ENCODE results near the gene LRRC51.

LRRC51 gene

DNA sequence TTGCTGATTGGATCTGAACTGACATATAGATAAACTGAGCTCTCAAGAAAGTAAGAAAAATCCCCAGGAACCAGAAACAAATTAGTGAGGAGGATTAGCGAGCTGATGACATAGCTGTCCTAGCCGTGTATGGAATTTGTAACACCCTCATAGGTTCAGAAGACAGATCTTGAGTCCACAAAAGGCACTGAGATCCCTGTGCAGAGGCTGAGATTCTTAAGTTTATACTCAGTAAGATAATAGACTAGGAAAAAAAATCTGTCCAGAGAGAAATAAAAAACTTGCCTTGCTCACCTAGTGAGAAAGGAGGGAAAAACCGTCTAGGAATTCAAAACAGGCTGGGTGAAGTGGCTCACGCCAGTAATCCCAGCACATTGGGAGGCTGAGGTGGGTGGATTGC lies 4.9 kb upstream of the LRRC51 start:
- Histone ChIP-seq H3K9ac (ENCODE audit: low read length) (no peak overlapping the region), H4K20me1 (ENCODE audit: low read depth, low read length) (peaks cover 3% of the 10 kb centered on the region; the same call in 1 of the 2 replicates), H3K36me3 (ENCODE audit: low read length) (no peaks in the 10 kb centered on the region), H3K27me3 (ENCODE audit: low read length) (no peaks in the 10 kb centered on the region), H3K4me2 (ENCODE audit: low read depth, low read length, poor library complexity, severe bottlenecking) (no peak overlapping the region), H3K9me3 (ENCODE audit: insufficient read depth, low read length) (no peaks in the 10 kb centered on the region), H3K9me2 (replicated peaks; ENCODE audit: insufficient read depth, low read length) (no peaks in the 10 kb centered on the region), H3K79me2 (ENCODE audit: insufficient read depth, low read length) (peaks cover 92% of the 10 kb centered on the region), H3K4me3 (ENCODE audit: insufficient read depth, low read length, poor library complexity, severe bottlenecking) (no peak overlapping the region), H3F3A (ENCODE audit: insufficient read depth) (no peaks in the 10 kb centered on the region), H3K27ac (ENCODE audit: low read depth, low read length) (0 out of 2 replicates have a peak overlapping the region, but pooled peaks have one; percentile 10), H2AFZ (ENCODE audit: low read depth, low read length, severe bottlenecking) (no peak overlapping the region)
- TF ChIP-seq CTCF (IDR thresholded peaks at IDR 0.05; ENCODE audit: insufficient read depth, low read length, poor library complexity, severe bottlenecking) (no peak), EZH2phosphoT487 (conservative IDR thresholded peaks at IDR 0.05; ENCODE audit: low read length) (no peak)

DNA sequence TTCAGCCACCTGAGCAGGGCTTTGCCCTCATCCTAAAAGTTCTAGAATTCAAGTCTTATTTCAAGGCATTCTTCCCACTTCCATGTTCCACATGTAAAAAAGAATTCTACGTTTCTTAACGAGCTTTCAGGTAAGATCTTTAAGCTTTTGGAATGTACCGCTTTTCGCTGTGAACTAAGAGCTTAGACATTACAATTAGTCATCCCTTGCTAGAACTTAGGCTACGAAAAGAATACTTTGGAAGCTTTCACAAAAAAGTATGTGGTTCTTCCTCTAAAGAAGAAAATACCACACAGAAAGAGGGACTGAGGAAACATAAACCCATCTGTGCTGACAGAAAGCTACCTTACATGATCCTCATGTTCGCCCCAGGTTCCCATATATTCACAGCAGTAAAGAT lies 2.2 kb upstream of the LRRC51 start:
- TF ChIP-seq EZH2phosphoT487 (conservative IDR thresholded peaks at IDR 0.05; ENCODE audit: low read length) (no peak), CTCF (IDR thresholded peaks at IDR 0.05; ENCODE audit: insufficient read depth, low read length, poor library complexity, severe bottlenecking) (no peak)
- no peaks in the 10 kb centered on the region for H4K20me1 ChIP-seq (ENCODE audit: low read depth, low read length)
- H3K9ac ChIP-seq (ENCODE audit: low read length) = no peak overlapping the region
- peaks cover 64% of the 10 kb centered on the region for H3K79me2 ChIP-seq (ENCODE audit: insufficient read depth, low read length)
- H3K9me2 ChIP-seq (replicated peaks; ENCODE audit: insufficient read depth, low read length) = no peaks in the 10 kb centered on the region
- no peak overlapping the region for H3K27ac ChIP-seq (ENCODE audit: low read depth, low read length)
- H3F3A ChIP-seq (ENCODE audit: insufficient read depth) = 0 out of 2 replicates have a peak, but pooled peaks cover 8% of the 10 kb centered on the region
- no peak overlapping the region for H2AFZ ChIP-seq (ENCODE audit: low read depth, low read length, severe bottlenecking)
- no peaks in the 10 kb centered on the region for H3K9me3 ChIP-seq (ENCODE audit: insufficient read depth, low read length)
- no peak overlapping the region for H3K4me3 ChIP-seq (ENCODE audit: insufficient read depth, low read length, poor library complexity, severe bottlenecking)
- H3K36me3 ChIP-seq (ENCODE audit: low read length) = no peaks in the 10 kb centered on the region
- peak overlapping the region; percentile 94 for H3K4me2 ChIP-seq (ENCODE audit: low read depth, low read length, poor library complexity, severe bottlenecking)
- H3K27me3 ChIP-seq (ENCODE audit: low read length) = no peaks in the 10 kb centered on the region

DNA sequence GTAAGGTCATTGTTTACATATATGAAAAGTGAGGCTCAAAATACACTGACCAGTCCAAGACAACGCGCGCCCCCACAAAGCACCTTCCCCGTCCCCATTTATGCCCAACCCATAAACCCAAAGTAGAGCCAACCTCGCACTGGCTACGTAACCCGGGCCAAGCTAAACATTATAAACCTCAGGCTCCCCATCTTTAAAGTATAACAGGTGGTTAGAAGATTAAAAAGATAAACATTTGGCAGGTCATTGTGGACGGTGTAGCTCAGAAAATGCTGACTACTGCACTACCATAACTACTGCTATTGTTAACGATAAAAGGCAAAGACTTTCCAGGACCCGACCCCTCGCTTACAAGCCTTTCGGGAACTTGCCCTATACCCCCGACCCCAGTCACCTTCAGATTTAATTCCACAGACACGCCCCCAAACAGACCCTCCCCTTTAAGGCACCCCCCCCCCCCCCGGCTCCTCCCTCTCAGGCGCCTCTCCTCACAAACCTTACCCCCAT lies 778 bp upstream of the LRRC51 start:
- no peaks in the 10 kb centered on the region for H3K27me3 ChIP-seq (ENCODE audit: low read length)
- no peaks in the 10 kb centered on the region for H3K36me3 ChIP-seq (ENCODE audit: low read length)
- H3F3A ChIP-seq (ENCODE audit: insufficient read depth) = 0 out of 2 replicates have a peak, but pooled peaks cover 8% of the 10 kb centered on the region
- H3K4me3 ChIP-seq (ENCODE audit: insufficient read depth, low read length, poor library complexity, severe bottlenecking) = peak overlapping the region; percentile 93
- no peaks in the 10 kb centered on the region for H3K9me3 ChIP-seq (ENCODE audit: insufficient read depth, low read length)
- H3K4me2 ChIP-seq (ENCODE audit: low read depth, low read length, poor library complexity, severe bottlenecking) = peak overlapping the region; percentile 94
- H3K9ac ChIP-seq (ENCODE audit: low read length) = peak overlapping the region; percentile 75
- H2AFZ ChIP-seq (ENCODE audit: low read depth, low read length, severe bottlenecking) = peak overlapping the region; percentile 73
- H3K27ac ChIP-seq (ENCODE audit: low read depth, low read length) = peak overlapping the region; percentile 77
- H4K20me1 ChIP-seq (ENCODE audit: low read depth, low read length) = no peaks in the 10 kb centered on the region
- H3K79me2 ChIP-seq (ENCODE audit: insufficient read depth, low read length) = peaks cover 52% of the 10 kb centered on the region
- TF ChIP-seq EZH2phosphoT487 (conservative IDR thresholded peaks at IDR 0.05; ENCODE audit: low read length) = no peak
- TF ChIP-seq CTCF (IDR thresholded peaks at IDR 0.05; ENCODE audit: insufficient read depth, low read length, poor library complexity, severe bottlenecking) = no peak
- H3K9me2 ChIP-seq (replicated peaks; ENCODE audit: insufficient read depth, low read length) = no peaks in the 10 kb centered on the region

All from SU-DHL-6 (cell line).